GM19463 (cell line): ENCODE data around the gene RIOK1.

ENCODE experiments used
- ATAC-seq: cut with Tn5 transposase; IDR thresholded peaks from one replicate; pipeline ENCODE4 v1.9.1; 2021; ENCODE audit warnings: mild to moderate bottlenecking, moderate library complexity; ENCODE audit not compliant: unreplicated experiment

The RIOK1 gene

GRCh38 chr6:7406743-7407142, 17.1 kb downstream of the RIOK1 start:
- ATAC-seq: no peak

DNA sequence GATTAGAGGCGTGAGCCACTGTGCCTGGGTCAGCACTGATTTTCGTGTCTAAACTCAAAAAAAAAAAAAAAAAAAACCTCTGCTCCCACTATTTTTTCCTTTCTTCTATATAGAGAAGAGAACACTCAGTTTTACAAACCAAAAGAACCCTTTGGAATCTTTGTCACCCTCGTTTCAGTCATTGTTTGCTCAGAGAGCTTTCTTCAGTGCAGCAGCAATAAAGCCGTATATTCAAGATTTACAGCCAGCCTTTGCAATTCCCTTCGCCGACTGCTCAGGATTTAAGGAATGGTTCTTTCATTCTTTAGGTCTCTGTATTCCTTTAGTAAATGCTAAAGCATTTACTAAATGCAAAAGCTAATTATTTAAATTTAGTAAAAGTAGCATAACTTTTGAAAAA, 20.1 kb downstream of the RIOK1 start:
- no peak for ATAC-seq

- ATAC-seq: no peak
These were observed 21.2 kb downstream of the RIOK1 start for GRCh38 chr6:7410851-7411250.

GRCh38 chr6:7411328-7411727, 21.7 kb downstream of the RIOK1 start:
- ATAC-seq: no peak

GRCh38 chr6:7413151-7413823, 23.7 kb downstream of the RIOK1 start:
- ATAC-seq: no peak

GRCh38 chr6:7414811-7415210, 25.2 kb downstream of the RIOK1 start:
- no peak for ATAC-seq

- no peak for ATAC-seq
These were observed 28.1 kb downstream of the RIOK1 start for GRCh38 chr6:7417684-7418083.

GRCh38 chr6:7418238-7418905, 28.8 kb downstream of the RIOK1 start:
- ATAC-seq: no peak

- no peak for ATAC-seq
These were observed 29.5 kb downstream of the RIOK1 start for GRCh38 chr6:7419065-7419464.

DNA sequence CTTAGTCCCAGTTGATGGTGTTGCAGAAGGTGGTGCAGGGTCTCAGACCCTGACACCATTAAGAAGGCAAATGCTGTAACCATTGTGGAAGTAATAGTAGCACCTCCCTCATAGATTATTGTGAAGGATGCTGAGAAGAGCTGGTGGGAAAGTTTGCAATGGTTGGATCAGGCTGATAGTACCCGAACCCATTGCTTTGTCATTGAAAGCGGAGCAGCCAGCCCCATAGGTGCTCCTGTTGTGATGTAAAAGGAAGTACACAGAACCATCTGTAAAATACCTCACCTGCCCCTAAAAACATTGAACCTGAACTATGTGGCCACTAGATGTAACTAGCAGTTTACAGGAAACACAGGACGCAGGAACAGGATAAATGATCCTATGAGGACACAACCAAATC, 31.5 kb downstream of the RIOK1 start:
- no peak for ATAC-seq

DNA sequence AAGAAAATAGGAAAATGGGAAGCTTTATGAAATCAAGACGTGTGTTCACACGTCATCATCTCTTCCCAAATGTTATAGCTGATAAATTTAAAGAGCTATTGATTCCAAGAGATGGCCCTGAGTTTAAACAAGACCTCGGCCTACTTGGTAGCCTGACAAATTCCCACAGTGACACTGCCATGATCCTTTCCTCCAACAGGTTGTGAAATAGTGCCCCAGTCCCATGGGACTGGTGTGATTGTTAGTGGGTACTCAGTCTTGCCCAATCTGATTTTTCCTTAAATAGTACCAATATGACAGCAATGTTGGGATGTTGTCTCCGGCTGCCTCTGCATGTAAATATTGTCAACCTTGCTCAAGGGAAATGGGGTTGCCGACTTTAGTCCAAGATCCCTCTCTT, 34.5 kb downstream of the RIOK1 start:
- ATAC-seq: no peak

DNA sequence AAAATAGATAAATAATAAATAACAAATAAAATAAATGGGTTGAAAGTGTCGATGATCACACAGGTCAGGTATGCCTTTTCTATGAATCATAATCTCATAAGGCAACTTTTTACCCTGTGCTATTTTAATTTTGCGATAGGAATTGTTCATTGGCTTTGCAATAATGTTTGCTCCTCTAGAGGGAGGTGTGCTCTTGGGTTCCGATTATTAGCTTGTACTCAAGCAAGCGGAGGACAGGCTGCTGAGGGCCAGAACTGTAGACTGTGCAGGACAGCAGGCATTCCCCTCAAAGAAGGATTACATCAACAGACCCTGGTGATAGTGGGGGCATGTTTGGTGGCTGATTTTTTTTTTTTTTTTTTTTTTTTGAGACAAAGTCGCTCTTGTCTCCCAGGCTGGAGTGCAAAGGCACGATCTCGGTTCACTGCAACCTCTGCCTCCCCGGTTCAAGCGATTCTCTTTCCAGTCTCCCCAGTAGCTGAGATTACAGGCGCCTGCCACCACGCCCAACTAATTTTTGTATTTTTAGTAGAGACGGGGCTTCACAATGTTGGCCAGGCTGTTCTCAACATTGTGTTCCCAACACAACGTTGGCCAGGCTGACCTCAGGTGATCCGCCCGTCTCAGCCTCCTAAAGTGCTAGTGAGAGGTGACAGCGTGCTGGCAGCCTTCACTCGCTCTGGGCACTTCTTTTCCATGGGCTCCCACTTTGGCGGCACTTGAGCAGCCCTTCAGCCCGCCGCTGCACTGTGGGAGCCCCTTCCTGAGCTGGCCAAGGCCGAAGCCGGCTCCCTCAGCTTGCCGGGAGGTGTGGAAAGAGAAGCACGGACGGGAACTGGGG, 35.6 kb downstream of the RIOK1 start:
- ATAC-seq: no peak

GRCh38 chr6:7425808-7426190, 36.2 kb downstream of the RIOK1 start:
- ATAC-seq: no peak

DNA sequence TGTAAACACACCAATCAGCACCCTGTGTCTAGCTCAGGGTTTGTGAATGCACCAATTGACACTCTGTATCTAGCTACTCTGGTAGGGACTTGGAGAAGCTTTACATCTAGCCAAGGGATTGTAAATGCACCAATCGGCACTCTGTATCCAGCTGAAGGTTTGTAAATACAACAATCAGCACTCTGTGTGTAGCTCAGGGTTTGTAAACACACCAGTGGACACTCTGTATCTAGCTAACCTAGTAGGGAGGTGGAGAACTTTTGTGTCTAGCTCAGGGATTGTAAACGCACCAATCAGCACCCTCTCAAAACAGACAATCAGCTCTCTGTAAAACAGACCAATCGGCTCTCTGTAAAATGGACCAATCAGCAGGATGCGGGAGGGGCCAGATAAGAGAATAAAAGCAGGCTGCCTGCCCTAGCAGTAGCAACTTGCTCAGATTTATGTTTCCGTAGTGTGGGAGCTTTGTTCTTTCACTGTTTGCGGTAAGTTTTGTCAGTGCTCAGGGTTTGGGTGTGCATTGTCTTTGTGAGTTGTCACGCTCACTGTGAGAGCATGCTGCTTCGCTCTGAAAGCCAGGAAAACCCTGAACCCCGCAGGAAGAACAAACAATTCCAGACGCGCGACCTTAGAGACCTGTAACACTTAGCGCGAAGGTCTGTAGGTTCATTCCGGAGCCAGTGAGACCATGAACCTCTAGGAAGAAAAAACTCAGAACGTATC, 37.0 kb downstream of the RIOK1 start:
- ATAC-seq: no peak

GRCh38 chr6:7431313-7431673, 41.7 kb downstream of the RIOK1 start:
- ATAC-seq: no peak

DNA sequence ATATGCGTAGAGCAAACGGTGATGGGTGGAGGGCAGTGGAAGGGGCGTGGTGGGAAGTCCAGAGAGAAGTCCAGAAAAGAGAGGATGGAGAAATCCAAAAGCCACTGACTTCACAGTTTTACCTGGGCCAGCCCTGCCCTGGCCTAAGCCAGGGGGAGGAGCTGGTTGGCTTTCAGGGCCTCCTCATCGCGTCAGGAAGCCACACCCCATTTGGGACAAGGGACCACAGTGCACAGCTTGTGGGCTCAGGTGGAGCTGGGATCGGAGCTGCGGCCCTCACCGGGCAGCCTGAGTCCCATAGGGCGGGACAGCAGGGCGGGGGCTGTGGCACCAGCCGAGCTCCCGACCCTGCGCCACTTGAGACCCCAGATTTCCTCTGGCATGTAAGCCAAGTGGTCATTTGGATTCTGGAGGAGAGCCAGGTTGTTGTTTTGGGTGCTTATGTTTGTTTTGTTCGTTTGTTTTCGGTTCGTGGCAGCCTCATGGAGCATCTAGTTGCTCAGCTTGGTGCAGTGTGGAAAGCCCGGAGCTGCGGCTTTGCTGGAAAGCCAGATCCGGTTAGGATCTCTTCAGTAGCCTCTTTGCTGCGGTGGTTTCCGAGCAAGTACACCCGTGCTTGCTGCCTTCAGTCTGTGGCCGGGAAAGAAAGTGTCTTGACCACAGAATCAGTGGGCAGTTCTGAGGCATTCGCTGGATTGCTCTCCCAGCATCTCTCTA, 42.2 kb downstream of the RIOK1 start:
- no peak for ATAC-seq

- ATAC-seq: no peak
These were observed 42.9 kb downstream of the RIOK1 start for GRCh38 chr6:7432391-7433120.

DNA sequence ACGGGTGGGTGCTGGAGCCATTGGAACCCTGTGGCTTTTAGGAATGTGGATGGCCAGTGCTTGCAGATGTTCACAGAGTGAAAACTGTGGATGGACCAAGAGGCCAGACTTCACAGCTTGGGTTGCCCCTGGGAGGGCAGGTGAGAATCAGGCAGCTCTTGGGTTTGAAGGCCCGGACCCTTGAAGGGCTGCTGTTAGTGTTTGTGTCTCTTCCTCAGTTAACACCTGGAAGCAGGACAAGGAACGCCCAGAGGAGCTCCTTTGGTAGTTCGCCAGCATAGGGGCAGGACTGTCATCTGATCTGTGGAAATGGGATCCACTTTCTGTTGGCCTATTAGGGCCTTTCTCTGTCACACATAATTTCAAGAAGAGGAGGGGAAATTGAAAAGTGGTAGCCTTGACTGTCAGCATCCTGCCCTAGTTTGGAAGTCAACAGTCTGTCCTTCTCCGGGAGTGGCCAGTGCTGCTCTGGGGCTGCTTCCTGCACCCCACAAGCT, 43.6 kb downstream of the RIOK1 start:
- no peak for ATAC-seq

GRCh38 chr6:7434672-7435071, 45.1 kb downstream of the RIOK1 start:
- ATAC-seq: no peak

GRCh38 chr6:7438011-7438410, 48.4 kb downstream of the RIOK1 start:
- ATAC-seq: no peak
